GM12878 (cell line): ENCODE data around the gene COA5. TPM values are rescaled to one million over a fixed set of nuclear protein-coding genes. Genes with fewer than 3 reads are reported as not detected.

ENCODE experiments used
- ATAC-seq: fragments of 200-7000 bp; cut with Tn5 transposase; 3 replicates; pipeline ENCODE4 v1.9.1; 2020; ENCODE audit warnings: mild to moderate bottlenecking, moderate library complexity
- BruUV-seq: library from RNA; stranded (reverse); fragments of 400-500 nt; replicated peaks from 2 replicates; lab custom pipeline; 2021; lab: Mats Ljungman, UMichigan
- CTCF ChIA-PET: fragments of 300-600 bp; sonication (Branson Sonifier 250); formaldehyde crosslinking; extraction: SDS; loops from one replicate; lab custom pipeline; 2021; ENCODE audit warnings: inconsistent platforms; lab: Yijun Ruan, JAX
- POLR2A ChIA-PET: fragments of 350-600 bp; formaldehyde crosslinking; extraction: SDS; loops from one replicate; lab custom pipeline; 2021; ENCODE audit warnings: inconsistent platforms; lab: Charles Lee
- RAD21 ChIA-PET: fragments of 300-600 bp; sonication (Branson Sonifier 250); formaldehyde crosslinking; loops from one replicate; lab custom pipeline; 2023; ENCODE audit warnings: antibody characterized with exemption; ENCODE audit not compliant: unreplicated experiment; lab: Charles Lee
- SMC1A ChIA-PET: fragments of 300-600 bp; sonication (Branson Sonifier 250); formaldehyde crosslinking; loops from one replicate; lab custom pipeline; 2023; ENCODE audit not compliant: unreplicated experiment, uncharacterized antibody; lab: Charles Lee
- DNase-seq: peaks from one replicate; pipeline ENCODE4 v3.0.0-alpha.2; 2011; ENCODE audit warnings: low read depth, low spot score
- FAIRE-seq: peaks from 3 replicates; lab custom pipeline; 2011; peaks lifted over from hg19 to GRCh38; lab: Jason Lieb, UNC
- H2AFZ ChIP-seq: 2 replicates; pipeline ENCODE4 v1.6.0; 2011; ENCODE audit warnings: low read depth, low read length, control low read depth; ENCODE audit not compliant: control insufficient read depth
- H3K27ac ChIP-seq: 2 replicates; pipeline ENCODE4 v1.5.1; 2011; ENCODE audit warnings: control low read depth; ENCODE audit not compliant: control insufficient read depth, insufficient read depth
- H3K27me3 ChIP-seq, 2 experiments: replicated peaks in 1 of 2; 2 replicates each; pipeline versions ENCODE4 v1.6.0 to v1.6.1; 2011; ENCODE audit warnings: low read length in 1 of 2; ENCODE audit not compliant: control insufficient read depth in 2 of 2, insufficient read depth in 2 of 2
- H3K36me3 ChIP-seq, 2 experiments: 2 replicates each; pipeline ENCODE4 v1.5.1; 2011; ENCODE audit warnings: low read length in 1 of 2; ENCODE audit not compliant: control insufficient read depth in 2 of 2, insufficient read depth in 2 of 2
- H3K4me1 ChIP-seq: 2 replicates; pipeline ENCODE4 v1.6.1; 2011; ENCODE audit warnings: mild to moderate bottlenecking, low read length, moderate library complexity, mixed read lengths; ENCODE audit not compliant: control insufficient read depth, insufficient read depth
- H3K4me2 ChIP-seq: 2 replicates; pipeline ENCODE4 v1.6.0; 2011; ENCODE audit warnings: control low read depth; ENCODE audit not compliant: control insufficient read depth, insufficient read depth
- H3K4me3 ChIP-seq: fragments of 200-600 bp; sonication (generic); 2 replicates; pipeline ENCODE4 v1.5.1; 2016
- H3K79me2 ChIP-seq: 2 replicates; pipeline ENCODE4 v1.6.0; 2011; ENCODE audit warnings: low read length; ENCODE audit not compliant: control insufficient read depth, insufficient read depth
- H3K9ac ChIP-seq: 2 replicates; pipeline ENCODE4 v1.8.0; 2011; ENCODE audit warnings: low read length, control low read depth, mixed read lengths; ENCODE audit not compliant: control insufficient read depth, insufficient read depth
- H3K9me3 ChIP-seq: replicated peaks from 3 replicates; pipeline ENCODE4 v1.5.1; 2011; ENCODE audit warnings: mild to moderate bottlenecking, low read length; ENCODE audit not compliant: control insufficient read depth, insufficient read depth
- H4K20me1 ChIP-seq: 2 replicates; pipeline ENCODE4 v1.6.0; 2011; ENCODE audit not compliant: control insufficient read depth, insufficient read depth
- CBFB ChIP-seq: IDR thresholded peaks from 2 replicates; pipeline ENCODE4 v1.6.1; 2016; ENCODE audit warnings: antibody characterized with exemption, low read depth
- CHD2 ChIP-seq: IDR thresholded peaks from 2 replicates; pipeline ENCODE4 v1.6.1; 2011; ENCODE audit warnings: low read depth, low read length, improper control_type of control experiment, borderline replicate concordance
- EGR1 ChIP-seq, 2 experiments: IDR thresholded peaks; 1 replicate in 1 of 2; 2 replicates in 1 of 2; pipeline ENCODE4 v1.6.1; 2011 to 2012; ENCODE audit warnings: low read depth in 2 of 2, low read length in 2 of 2, borderline replicate concordance in 1 of 2, mild to moderate bottlenecking in 1 of 2, moderate library complexity in 1 of 2
- FOS ChIP-seq: IDR thresholded peaks from 3 replicates; pipeline ENCODE4 v1.6.1; 2011; ENCODE audit warnings: borderline replicate concordance; ENCODE audit not compliant: insufficient read length; ENCODE audit errors: extremely low read depth
- HDAC2 ChIP-seq: fragments of 200-600 bp; sonication (generic); IDR thresholded peaks from 2 replicates; pipeline ENCODE4 v1.6.1; 2017
- HDGF ChIP-seq: fragments of 450-650 bp; IDR thresholded peaks from 2 replicates; pipeline ENCODE4 v1.6.1; 2016; ENCODE audit warnings: antibody characterized with exemption
- KAT2A ChIP-seq: conservative IDR thresholded peaks from 2 replicates; pipeline ENCODE4 v1.6.1; 2011; ENCODE audit warnings: low read depth, low read length; ENCODE audit not compliant: control insufficient read depth
- NRF1 ChIP-seq: conservative IDR thresholded peaks from 2 replicates; pipeline ENCODE4 v1.6.1; 2011; ENCODE audit warnings: mild to moderate bottlenecking, low read depth, low read length, improper control_type of control experiment
- SP1 ChIP-seq: IDR thresholded peaks from one replicate; pipeline ENCODE4 v1.6.1; 2011; ENCODE audit warnings: low read depth, low read length
- ZNF24 ChIP-seq: fragments of 450-650 bp; IDR thresholded peaks from 2 replicates; pipeline ENCODE4 v1.6.1; 2017; ENCODE audit warnings: antibody characterized with exemption, mild to moderate bottlenecking
- ZNF384 ChIP-seq: IDR thresholded peaks from 2 replicates; pipeline ENCODE4 v1.6.1; 2012; ENCODE audit warnings: low read depth, mild to moderate bottlenecking, low read length, improper control_type of control experiment, borderline replicate concordance
- WGBS: methylation state at CpG from one replicate; pipeline ENCODE4 v1.1.6; 2016; ENCODE audit warnings: low lambda C conversion rate; ENCODE audit not compliant: insufficient replicate concordance, insufficient coverage; ENCODE audit errors: missing lambda C conversion rate; 5-methylcytosine and 5-hydroxymethylcytosine counted together
- in situ Hi-C: fragments of 300-500 bp; cut with MboI; formaldehyde crosslinking; loops from 9 replicates; pipeline ENCODE4 v1.14.3; 2018; ENCODE audit warnings: mixed read lengths
- intact Hi-C: fragments of 100-400 bp; cut with micrococcal nuclease; formaldehyde crosslinking; loops from one replicate; pipeline ENCODE4 v1.14.2; 2022; ENCODE audit not compliant: unreplicated experiment
- polyA plus RNA-seq, 11 experiments: library from polyadenylated mRNA; depleted of rRNA in 4 of 11; unstranded in 6 of 11; stranded (reverse) in 5 of 11; fragments of >200 nt; fragmentation: Nextera tagmentation in 4 of 11; fragmentation: Illumina TruSeq in 1 of 11; extraction: Ambion mirVana in 4 of 11; extraction: Trizol in 1 of 11; gene quantifications; 1 replicate in 1 of 11; 2 replicates in 10 of 11; pipeline versions ENCODE4 v1.2.1 to v1.2.3, GENCODE V29; 2011 to 2016; ENCODE audit warnings: inconsistent platforms in 2 of 11, missing spikeins in 2 of 11, low read depth in 1 of 11
- total RNA-seq, 4 experiments: library from RNA; depleted of rRNA in 3 of 4; stranded (reverse); fragments of >200 nt in 3 of 4; fragmentation: Illumina TruSeq in 1 of 4; extraction: Trizol in 1 of 4; gene quantifications; 2 replicates each; pipeline versions ENCODE4 v1.2.1 to v1.2.3, GENCODE V29; 2013 to 2021
- TF ChIP-seq, protein P1 (sequence below): IDR thresholded peaks from 2 replicates; pipeline ENCODE4 v1.6.1; 2011; ENCODE audit warnings: borderline replicate concordance, low read depth, mild to moderate bottlenecking, moderate library complexity, low read length; ENCODE audit not compliant: insufficient read depth, poor library complexity, severe bottlenecking
- TF ChIP-seq, protein P2 (sequence below): fragments of 150-350 bp; IDR thresholded peaks from 2 replicates; pipeline ENCODE4 v1.6.1; 2014; ENCODE audit warnings: mild to moderate bottlenecking, low read depth, low read length
- TF ChIP-seq, protein P3 (sequence below): fragments of 450-650 bp; formaldehyde crosslinking; IDR thresholded peaks from 2 replicates; pipeline ENCODE4 v1.4.0; 2020; ENCODE audit warnings: mild to moderate bottlenecking, moderate library complexity
- TF ChIP-seq, protein P4 (sequence below): IDR thresholded peaks from 2 replicates; pipeline ENCODE4 v1.6.1; 2012; ENCODE audit warnings: low read length, inconsistent platforms

Gene COA5
- total and polyA plus RNA-seq, 10 of the 15 experiments (the other 5 are each of a cell fraction or from before 2014, with no cell fraction given): 20.7 to 63.3 (median 37.9) TPM

DNA sequence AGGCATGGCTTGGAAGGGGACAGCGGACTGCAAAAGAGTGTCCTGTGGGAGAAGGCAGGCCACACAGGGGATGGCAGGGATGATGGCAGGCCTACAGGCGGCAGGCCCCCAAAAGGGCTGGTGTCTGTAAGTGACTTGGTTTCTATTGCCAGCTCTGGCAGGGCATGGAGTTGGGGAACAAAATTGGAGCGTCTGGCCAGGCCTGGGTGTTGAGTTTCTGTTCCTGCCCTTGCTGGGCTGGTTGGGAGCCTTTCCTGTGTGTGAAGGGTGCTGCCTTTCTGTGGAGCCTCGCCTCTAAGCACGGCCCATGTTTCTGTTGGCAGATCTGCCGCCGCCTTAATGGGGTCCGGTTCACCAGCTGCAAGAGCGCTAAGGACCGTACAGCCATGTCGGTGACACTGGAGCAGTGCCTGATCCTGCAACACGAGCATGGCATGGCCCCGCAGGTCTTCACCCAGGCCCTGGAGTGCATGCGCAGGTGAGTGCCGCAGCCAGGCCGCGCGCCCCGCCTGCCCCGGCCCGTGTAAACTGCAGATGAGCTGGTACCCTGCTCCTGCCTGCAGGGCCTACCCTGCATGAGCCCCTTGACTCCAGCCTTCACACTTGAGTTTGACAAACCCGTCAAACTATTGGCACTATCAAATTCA is 31.5 kb downstream of the COA5 start (continued):
- TF ChIP-seq EGR1 (IDR thresholded peaks at IDR 0.05; ENCODE audit: borderline replicate concordance in 1 of 2, low read depth in 2 of 2, low read length in 2 of 2) (no peak), FOS (no peak), ZNF384 (no peak), ZNF24 (no peak)
- TF ChIP-seq, protein P1, sequence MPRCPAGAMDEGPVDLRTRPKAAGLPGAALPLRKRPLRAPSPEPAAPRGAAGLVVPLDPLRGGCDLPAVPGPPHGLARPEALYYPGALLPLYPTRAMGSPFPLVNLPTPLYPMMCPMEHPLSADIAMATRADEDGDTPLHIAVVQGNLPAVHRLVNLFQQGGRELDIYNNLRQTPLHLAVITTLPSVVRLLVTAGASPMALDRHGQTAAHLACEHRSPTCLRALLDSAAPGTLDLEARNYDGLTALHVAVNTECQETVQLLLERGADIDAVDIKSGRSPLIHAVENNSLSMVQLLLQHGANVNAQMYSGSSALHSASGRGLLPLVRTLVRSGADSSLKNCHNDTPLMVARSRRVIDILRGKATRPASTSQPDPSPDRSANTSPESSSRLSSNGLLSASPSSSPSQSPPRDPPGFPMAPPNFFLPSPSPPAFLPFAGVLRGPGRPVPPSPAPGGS: no peak

DNA sequence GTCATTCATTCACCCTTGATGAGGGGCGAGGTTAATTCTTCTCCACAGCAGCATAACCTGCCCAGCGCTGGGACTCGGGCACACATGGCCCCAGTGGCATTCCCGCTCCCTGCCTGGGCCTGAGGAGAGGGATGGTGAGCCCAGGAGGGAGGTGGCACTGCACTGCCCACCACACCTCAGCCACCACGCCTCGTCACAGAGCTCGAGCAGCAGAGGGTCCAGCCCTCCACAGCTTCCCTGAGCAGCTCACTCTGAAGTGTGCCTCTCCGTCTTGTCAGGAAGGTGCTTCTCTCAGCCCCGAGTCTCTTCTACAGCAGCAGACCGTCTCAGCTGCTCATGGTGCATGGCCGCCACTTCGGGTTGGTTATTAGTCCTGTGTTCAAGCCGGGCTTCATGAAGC is 34.9 kb downstream of the COA5 start:
- no peaks in the 10 kb centered on the region for H4K20me1 ChIP-seq
- intact Hi-C loops: no loop called here
- no TSS peak for BruUV-seq
- no peak overlapping the region for H3K9ac ChIP-seq
- no peak for ATAC-seq
- H3K27ac ChIP-seq: no peak overlapping the region
- no peaks in the 10 kb centered on the region for H3K79me2 ChIP-seq
- no peak overlapping the region for H3K4me3 ChIP-seq
- CTCF ChIA-PET: no interaction called here
- H3K4me1 ChIP-seq: no peaks in the 10 kb centered on the region
- no peaks in the 10 kb centered on the region for H3K27me3 ChIP-seq
- no peak overlapping the region for H3K4me2 ChIP-seq
- DNase-seq: no peak
- peaks cover 51 to 52% of the 10 kb centered on the region in 2 experiments for H3K36me3 ChIP-seq
- SMC1A ChIA-PET: interaction anchor here (1.1 to 1.6 kb wide), 2 partner anchors 15 to 161 kb away, joined by 3 to 5 read pairs; no protein-coding TSS in a partner anchor
- WGBS: 90% methylated on average over 13 of the region's 13 CpGs
- in situ Hi-C loops: no loop called here
- no peak overlapping the region for H2AFZ ChIP-seq
- FAIRE-seq: no peak
- RAD21 ChIA-PET: no interaction called here
- POLR2A ChIA-PET: interaction anchor here (1.1 kb wide), 1 partner anchor 13 kb away, joined by 3 read pairs; no protein-coding TSS in a partner anchor
- H3K9me3 ChIP-seq: no peaks in the 10 kb centered on the region
- TF ChIP-seq CBFB: no peak
- TF ChIP-seq NRF1: no peak
- TF ChIP-seq, protein P2, sequence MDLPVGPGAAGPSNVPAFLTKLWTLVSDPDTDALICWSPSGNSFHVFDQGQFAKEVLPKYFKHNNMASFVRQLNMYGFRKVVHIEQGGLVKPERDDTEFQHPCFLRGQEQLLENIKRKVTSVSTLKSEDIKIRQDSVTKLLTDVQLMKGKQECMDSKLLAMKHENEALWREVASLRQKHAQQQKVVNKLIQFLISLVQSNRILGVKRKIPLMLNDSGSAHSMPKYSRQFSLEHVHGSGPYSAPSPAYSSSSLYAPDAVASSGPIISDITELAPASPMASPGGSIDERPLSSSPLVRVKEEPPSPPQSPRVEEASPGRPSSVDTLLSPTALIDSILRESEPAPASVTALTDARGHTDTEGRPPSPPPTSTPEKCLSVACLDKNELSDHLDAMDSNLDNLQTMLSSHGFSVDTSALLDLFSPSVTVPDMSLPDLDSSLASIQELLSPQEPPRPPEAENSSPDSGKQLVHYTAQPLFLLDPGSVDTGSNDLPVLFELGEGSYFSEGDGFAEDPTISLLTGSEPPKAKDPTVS: no peak
- TF ChIP-seq KAT2A: no peak
- TF ChIP-seq, protein P3, sequence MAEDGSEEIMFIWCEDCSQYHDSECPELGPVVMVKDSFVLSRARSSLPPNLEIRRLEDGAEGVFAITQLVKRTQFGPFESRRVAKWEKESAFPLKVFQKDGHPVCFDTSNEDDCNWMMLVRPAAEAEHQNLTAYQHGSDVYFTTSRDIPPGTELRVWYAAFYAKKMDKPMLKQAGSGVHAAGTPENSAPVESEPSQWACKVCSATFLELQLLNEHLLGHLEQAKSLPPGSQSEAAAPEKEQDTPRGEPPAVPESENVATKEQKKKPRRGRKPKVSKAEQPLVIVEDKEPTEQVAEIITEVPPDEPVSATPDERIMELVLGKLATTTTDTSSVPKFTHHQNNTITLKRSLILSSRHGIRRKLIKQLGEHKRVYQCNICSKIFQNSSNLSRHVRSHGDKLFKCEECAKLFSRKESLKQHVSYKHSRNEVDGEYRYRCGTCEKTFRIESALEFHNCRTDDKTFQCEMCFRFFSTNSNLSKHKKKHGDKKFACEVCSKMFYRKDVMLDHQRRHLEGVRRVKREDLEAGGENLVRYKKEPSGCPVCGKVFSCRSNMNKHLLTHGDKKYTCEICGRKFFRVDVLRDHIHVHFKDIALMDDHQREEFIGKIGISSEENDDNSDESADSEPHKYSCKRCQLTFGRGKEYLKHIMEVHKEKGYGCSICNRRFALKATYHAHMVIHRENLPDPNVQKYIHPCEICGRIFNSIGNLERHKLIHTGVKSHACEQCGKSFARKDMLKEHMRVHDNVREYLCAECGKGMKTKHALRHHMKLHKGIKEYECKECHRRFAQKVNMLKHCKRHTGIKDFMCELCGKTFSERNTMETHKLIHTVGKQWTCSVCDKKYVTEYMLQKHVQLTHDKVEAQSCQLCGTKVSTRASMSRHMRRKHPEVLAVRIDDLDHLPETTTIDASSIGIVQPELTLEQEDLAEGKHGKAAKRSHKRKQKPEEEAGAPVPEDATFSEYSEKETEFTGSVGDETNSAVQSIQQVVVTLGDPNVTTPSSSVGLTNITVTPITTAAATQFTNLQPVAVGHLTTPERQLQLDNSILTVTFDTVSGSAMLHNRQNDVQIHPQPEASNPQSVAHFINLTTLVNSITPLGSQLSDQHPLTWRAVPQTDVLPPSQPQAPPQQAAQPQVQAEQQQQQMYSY (CRISPR knock-in tag): no peak
- TF ChIP-seq SP1: no peak
- TF ChIP-seq, protein P4, sequence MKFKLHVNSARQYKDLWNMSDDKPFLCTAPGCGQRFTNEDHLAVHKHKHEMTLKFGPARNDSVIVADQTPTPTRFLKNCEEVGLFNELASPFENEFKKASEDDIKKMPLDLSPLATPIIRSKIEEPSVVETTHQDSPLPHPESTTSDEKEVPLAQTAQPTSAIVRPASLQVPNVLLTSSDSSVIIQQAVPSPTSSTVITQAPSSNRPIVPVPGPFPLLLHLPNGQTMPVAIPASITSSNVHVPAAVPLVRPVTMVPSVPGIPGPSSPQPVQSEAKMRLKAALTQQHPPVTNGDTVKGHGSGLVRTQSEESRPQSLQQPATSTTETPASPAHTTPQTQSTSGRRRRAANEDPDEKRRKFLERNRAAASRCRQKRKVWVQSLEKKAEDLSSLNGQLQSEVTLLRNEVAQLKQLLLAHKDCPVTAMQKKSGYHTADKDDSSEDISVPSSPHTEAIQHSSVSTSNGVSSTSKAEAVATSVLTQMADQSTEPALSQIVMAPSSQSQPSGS: no peak
- no peak for TF ChIP-seq HDAC2
- TF ChIP-seq CHD2: no peak
- no peak for TF ChIP-seq HDGF
